Activated CD4-positive, alpha-beta T cell treated with anti-CD3 and anti-CD28 coated beads, Interleukin-2, amount 50 U/mL, for 4 hours (primary cell): Measurements from ENCODE around the gene LRRC23.

Experiments used
- DNase-seq, 2 experiments: peaks; one replicate each; pipeline ENCODE4 v3.0.0-alpha.2; 2020

LRRC23 gene

GRCh38 chr12:6946920-6947374 is 42.3 kb downstream of the LRRC23 start:
- no peak for DNase-seq

- no peak for DNase-seq
These were observed 43.0 kb downstream of the LRRC23 start for GRCh38 chr12:6947615-6948014.

GRCh38 chr12:6948873-6949594 is 44.4 kb downstream of the LRRC23 start:
- DNase-seq: no peak

GRCh38 chr12:6950401-6950801 is 45.8 kb downstream of the LRRC23 start:
- DNase-seq: no peak

- DNase-seq: peak in 1 of 2 experiments; percentile 49
These were observed 46.4 kb downstream of the LRRC23 start, which contains the start of gene PTPN6 for GRCh38 chr12:6950811-6951540. PTPN6 (plus strand) TSS chr12:6951356; CDS start chr12:6951513, 157 bp downstream.

GRCh38 chr12:6951551-6952120 is 47.0 kb downstream of the LRRC23 start:
- no peak for DNase-seq

- no peak for DNase-seq
These were observed 47.7 kb downstream of the LRRC23 start for GRCh38 chr12:6952121-6952862.

- no peak for DNase-seq
These were observed 48.3 kb downstream of the LRRC23 start for GRCh38 chr12:6952863-6953441.

GRCh38 chr12:6953442-6954315 is 49.1 kb downstream of the LRRC23 start:
- peak; percentile 76 to 80 for DNase-seq

- DNase-seq: no peak
These were observed 49.9 kb downstream of the LRRC23 start for GRCh38 chr12:6954316-6955107.

- DNase-seq: no peak
These were observed 50.7 kb downstream of the LRRC23 start for GRCh38 chr12:6955108-6956020.

- no peak for DNase-seq
These were observed 51.6 kb downstream of the LRRC23 start for GRCh38 chr12:6956021-6956727.

GRCh38 chr12:6957151-6957701 is 52.6 kb downstream of the LRRC23 start:
- DNase-seq: no peak

GRCh38 chr12:6957741-6958608 is 53.4 kb downstream of the LRRC23 start:
- no peak for DNase-seq

- no peak for DNase-seq
These were observed 54.0 kb downstream of the LRRC23 start for GRCh38 chr12:6958609-6959057.

- peak; percentile 62 to 66 for DNase-seq
These were observed 54.6 kb downstream of the LRRC23 start for GRCh38 chr12:6959058-6959804.
